CD4-positive, alpha-beta T cell treated with Interleukin-12 subunit alpha and Interleukin-12 subunit beta, for 1 hour (primary cell): ENCODE data around the gene SPATA25.
A peak's percentile ranks its signal among the peaks of the same experiment; 100 is the strongest.
"Not testable (repeated sequence)": the region's sequence is repeated elsewhere in the genome, so short reads cannot be mapped to it uniquely, and the experiment has no call there.

Source experiments
- DNase-seq: peaks from one replicate; pipeline ENCODE4 v3.0.0-alpha.2; 2020

Gene SPATA25, protein sequence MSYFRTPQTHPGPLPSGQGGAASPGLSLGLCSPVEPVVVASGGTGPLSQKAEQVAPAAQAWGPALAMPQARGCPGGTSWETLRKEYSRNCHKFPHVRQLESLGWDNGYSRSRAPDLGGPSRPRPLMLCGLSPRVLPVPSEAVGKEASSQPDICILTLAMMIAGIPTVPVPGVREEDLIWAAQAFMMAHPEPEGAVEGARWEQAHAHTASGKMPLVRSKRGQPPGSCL

DNA sequence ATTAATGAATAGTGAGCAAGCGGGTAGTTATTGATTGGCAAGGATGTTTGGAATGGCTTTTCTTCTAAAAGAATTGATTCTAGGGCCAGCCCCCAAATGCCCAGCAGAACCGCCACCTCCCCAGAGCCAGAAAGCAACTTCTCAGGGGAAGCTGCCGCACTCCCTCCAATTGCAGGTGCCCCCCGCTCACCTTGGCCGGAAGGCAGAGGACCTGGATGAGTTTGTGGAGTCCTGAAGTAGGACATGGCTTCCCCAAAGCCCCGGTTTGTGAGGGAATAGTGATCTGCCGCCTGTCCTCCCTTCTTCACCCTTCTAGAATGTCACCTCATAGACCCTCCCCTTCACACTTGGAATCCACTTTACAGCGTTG is at the start of gene SPATA25:
TSS of gene SPATA25 (minus strand) at position 277 of the 370 bp plus-strand sequence. CDS start at position 245, 32 bp downstream.
- DNase-seq, result no peak

GRCh38 chr20:45935416-45936046 is 48.1 kb upstream of the SPATA25 start:
- DNase-seq, result no peak

- peak; percentile 98 for DNase-seq
Observed at GRCh38 chr20:45934586-45935415, 47.4 kb upstream of the SPATA25 start, which contains the start of gene PCIF1. Gene PCIF1, plus strand, starts transcription at chr20:45934683. Its CDS starts 4,317 bp downstream, at chr20:45939000.

DNA sequence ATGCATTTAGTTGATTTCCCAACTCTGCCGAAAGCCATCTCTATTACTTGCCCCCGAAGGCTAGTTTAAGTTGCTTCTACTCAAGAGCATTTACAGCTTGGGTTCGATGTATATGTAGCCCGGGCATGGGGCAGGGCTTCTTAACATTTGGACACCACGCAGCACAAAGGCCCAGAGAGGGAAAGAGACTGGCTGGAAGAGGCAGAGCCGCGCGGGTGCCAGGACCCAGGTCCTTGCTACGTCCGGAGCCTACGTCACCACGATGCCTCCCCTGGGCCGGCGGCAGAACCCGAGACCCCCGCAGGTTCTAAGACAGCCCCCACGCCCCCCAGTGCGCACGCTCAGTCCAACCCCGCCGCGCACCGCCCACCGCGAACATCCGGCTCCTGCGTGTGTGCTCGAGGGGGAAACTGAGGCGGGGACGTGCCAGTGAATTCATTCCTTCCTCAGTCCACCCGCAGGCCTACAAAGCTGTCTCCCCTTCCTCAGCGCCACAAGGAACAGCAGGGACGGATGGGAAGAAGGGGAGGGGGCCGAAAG is 46.7 kb upstream of the SPATA25 start:
- DNase-seq, result no peak

GRCh38 chr20:45933266-45934045 is 46.0 kb upstream of the SPATA25 start:
- DNase-seq, result peak; percentile 68

DNA sequence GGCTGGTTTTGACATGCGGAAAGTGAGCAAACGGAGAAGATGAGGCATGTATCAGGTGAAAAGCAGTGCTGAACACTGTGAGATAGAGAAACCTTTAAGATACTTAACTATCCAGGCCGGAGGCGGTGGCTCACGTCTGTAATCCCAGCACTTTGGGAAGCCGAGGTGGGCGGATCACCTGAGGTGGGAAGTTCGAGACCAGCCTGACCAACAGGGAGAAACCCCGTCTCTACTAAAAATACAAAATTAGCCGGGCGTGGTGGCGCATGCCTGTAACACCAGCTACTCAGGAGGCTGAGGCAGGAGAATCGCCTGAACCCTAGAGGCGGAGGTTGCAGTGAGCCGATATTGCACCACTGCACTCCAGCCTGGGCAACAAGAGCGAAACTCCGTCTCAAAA is 44.3 kb upstream of the SPATA25 start:
- DNase-seq, result not testable (repeated sequence)

DNA sequence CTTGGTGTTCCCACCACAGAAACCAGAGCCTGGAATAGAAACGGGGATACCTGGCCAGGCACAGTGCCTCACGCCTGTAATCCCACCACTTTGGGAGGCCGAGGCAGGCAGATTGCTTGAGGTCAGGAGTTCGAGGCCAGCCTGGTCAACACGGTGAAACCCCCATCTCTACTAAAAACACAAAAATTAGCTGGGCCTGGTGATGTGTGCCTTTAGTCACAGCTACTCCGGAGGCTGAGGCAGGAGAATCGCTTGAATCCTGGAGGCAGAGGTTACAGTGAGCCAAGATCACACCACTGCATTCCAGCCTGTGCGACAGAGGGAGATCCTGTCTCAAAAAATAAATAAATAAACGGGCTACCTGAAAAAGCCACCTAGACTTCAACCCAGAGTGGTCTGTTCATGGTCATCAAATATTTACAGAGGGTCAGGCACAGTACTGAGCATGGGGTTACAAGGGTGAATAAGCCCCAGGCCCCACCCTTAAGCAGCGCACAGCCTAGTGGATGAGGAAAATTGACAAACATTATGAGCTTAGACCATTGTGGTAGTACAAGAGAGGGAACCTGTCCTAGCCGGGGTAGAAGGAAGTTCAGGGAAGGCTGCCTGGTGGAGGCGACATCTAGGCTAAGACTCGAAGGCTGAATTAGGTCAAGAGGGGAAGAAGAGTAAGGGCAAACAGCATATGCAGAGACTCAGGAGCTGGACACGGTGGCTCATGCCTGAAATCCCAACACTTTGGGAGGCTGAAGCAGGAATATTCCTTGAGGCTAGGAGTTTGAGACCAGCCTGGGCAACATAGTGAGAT is 39.9 kb upstream of the SPATA25 start:
- no peak for DNase-seq

DNA sequence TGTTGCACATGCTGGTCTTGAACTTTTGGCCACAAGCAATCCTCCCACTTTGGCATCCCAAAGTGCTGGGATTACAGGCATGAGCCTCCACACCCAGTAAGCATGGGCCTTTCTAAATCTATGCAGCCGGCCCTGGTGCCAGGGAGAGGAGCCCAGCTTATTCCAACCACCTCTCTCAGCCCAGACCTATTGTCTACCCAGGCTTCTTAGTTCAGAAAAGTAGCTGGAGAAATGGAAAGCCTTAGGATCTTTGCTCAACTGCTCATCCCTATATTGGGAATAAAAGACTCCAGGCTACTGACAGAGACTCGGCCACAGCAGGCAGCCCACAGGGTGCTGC is 39.3 kb upstream of the SPATA25 start:
- no peak for DNase-seq

DNA sequence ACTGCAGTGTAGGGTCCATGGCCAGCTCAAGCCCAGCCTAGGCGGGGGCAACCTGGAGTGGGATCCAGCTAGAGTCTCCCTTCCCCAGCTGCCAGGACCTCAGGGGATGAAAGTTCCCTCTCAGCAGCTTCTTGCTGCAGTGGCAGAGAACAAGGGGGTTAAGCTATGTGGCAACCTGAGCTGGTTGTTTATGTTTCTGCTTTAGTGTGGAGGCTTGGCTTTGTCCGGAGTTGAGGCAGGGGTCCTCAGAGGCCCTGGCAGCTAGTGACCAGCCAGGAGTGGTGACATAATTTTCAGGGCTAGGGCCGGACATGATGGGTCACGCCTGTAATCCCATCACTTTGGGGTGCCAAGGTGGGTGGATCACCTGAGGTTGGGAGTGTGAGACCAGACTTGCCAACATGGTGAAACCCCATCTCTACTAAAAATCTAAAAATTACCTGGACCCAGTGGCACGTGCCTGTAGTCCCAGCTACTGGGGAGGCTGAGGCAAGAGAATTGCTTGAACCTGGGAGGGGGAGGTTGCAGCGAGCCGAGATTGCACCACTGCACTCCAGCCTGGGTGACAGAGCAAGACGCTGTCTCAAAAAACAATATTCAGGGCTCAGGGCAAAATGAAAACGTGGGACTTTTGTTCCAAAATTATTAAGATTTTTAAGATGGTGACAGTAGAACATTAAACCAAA is 38.5 kb upstream of the SPATA25 start:
- DNase-seq, result no peak

DNA sequence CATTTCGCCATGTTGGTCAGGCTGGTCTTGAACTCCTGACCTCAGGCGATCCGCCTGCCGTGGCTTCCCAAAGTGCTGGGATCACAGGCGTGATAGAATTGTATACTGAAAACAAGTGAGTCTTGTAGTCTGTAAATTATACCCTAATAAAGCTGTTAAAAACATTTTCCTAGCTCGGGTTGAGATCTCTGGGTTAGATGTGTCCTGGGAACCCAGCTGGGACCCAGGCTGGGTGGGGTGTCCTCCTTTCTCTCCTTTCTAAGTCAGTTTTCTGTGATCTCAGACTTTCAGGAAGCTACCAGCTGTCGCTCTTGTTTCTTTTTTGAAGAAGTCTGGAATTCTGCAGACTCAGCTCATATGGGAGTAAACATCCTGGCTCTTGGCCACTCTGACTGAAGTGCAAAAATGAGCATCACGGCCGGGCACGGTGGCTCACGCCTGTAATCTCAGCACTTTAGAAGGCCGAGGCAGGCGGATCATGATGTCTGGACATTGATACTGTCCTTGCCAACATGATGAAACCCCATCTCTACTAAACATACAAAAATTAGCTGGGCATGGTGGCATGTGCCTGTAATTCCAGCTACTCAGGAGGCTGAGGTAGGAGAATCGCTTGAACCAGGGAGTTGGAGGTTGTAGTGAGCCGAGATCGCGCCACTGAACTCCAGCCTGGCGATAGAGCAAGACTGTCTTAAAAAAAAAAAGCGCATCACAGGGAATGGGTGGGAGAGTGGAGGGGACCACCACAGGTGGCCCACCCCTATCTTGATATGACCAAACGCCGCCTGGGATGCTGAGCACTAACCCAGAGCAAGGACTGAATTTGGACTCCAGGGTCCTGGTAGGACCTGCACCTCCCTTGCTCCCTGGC is 37.2 kb upstream of the SPATA25 start:
- no peak for DNase-seq

- no peak for DNase-seq
Observed at GRCh38 chr20:45921337-45922189, 34.1 kb upstream of the SPATA25 start.

GRCh38 chr20:45920462-45921336 is 33.3 kb upstream of the SPATA25 start:
- DNase-seq, result no peak

- DNase-seq, result no peak
Observed at GRCh38 chr20:45919542-45920399, 32.3 kb upstream of the SPATA25 start.

- DNase-seq, result no peak
Observed at GRCh38 chr20:45918779-45919537, 31.5 kb upstream of the SPATA25 start.

- DNase-seq, result no peak
Observed at GRCh38 chr20:45918182-45918737, 30.8 kb upstream of the SPATA25 start.

DNA sequence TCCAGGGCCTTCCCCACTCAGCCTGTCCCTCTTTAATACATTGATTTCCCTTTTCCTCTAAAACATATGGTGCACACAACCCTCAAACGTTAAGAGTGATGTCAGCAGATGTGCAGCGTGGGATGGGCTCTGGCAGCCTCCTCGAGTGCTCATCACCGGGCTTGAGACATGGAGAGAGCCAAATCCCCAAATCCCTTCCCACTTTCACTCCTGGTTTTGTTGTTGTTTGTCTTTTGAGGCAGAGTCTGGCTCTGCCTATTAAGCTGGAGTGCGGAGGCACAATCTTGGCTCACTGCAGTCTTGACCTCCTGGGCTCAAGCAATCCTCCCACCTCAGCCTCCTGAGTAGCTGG is 30.3 kb upstream of the SPATA25 start:
- DNase-seq, result no peak
